T-helper 2 cell treated with Interferon-gamma antibody and Interleukin-4, amounts not matched to agents 5 μg/mL and 100 μg/mL, for 36 hours (primary cell): ENCODE data around the gene DGCR2.
"Not testable (repeated sequence)": the region's sequence is repeated elsewhere in the genome, so short reads cannot be mapped to it uniquely, and the experiment has no call there.

Experiments used
- DNase-seq: peaks from one replicate; pipeline ENCODE4 v3.0.0; 2021; ENCODE audit warnings: low spot score
- H3K27ac Mint-ChIP-seq: one replicate; pipeline ENCODE4 v1.8.0; 2021; ENCODE audit warnings: mild to moderate bottlenecking, mixed read lengths
- H3K27me3 Mint-ChIP-seq: one replicate; pipeline ENCODE4 v1.8.0; 2021; ENCODE audit warnings: low read depth, mixed read lengths
- H3K36me3 Mint-ChIP-seq: one replicate; pipeline ENCODE4 v1.8.0; 2021; ENCODE audit warnings: low read depth, mixed read lengths
- H3K4me1 Mint-ChIP-seq: one replicate; pipeline ENCODE4 v1.8.0; 2021; ENCODE audit warnings: low read depth, mixed read lengths
- H3K4me3 Mint-ChIP-seq: one replicate; pipeline ENCODE4 v1.8.0; 2022; ENCODE audit warnings: mild to moderate bottlenecking, moderate library complexity, mixed read lengths
- H3K9me3 Mint-ChIP-seq: one replicate; pipeline ENCODE4 v1.8.0; 2021; ENCODE audit warnings: mixed read lengths

Gene DGCR2

GRCh38 chr22:19082793-19083192 is 39.4 kb downstream of the DGCR2 start:
- Mint-ChIP-seq H3K4me1 (peaks cover 4% of the 10 kb centered on the region), H3K27ac (no peak overlapping the region), H3K9me3 (no peaks in the 10 kb centered on the region), H3K36me3 (peaks cover 9% of the 10 kb centered on the region), H3K27me3 (no peaks in the 10 kb centered on the region), H3K4me3 (no peak overlapping the region)
- no peak for DNase-seq

GRCh38 chr22:19082101-19082500 is 40.1 kb downstream of the DGCR2 start:
- Mint-ChIP-seq H3K36me3 (peaks cover 9% of the 10 kb centered on the region), H3K27me3 (no peaks in the 10 kb centered on the region), H3K4me1 (peaks cover 4% of the 10 kb centered on the region), H3K4me3 (no peak overlapping the region), H3K27ac (no peak overlapping the region), H3K9me3 (no peaks in the 10 kb centered on the region)
- DNase-seq, result no peak

GRCh38 chr22:19081351-19081750 is 40.9 kb downstream of the DGCR2 start:
- Mint-ChIP-seq H3K9me3 (no peaks in the 10 kb centered on the region), H3K36me3 (peaks cover 9% of the 10 kb centered on the region), H3K4me1 (peaks cover 4% of the 10 kb centered on the region), H3K27me3 (no peaks in the 10 kb centered on the region), H3K4me3 (no peak overlapping the region), H3K27ac (no peak overlapping the region)
- DNase-seq, result no peak

GRCh38 chr22:19080853-19081252 is 41.4 kb downstream of the DGCR2 start:
- Mint-ChIP-seq H3K9me3 (no peaks in the 10 kb centered on the region), H3K4me1 (peaks cover 4% of the 10 kb centered on the region), H3K36me3 (peaks cover 9% of the 10 kb centered on the region), H3K4me3 (no peak overlapping the region), H3K27ac (no peak overlapping the region), H3K27me3 (no peaks in the 10 kb centered on the region)
- no peak for DNase-seq

GRCh38 chr22:19079691-19080090 is 42.5 kb downstream of the DGCR2 start:
- H3K36me3 Mint-ChIP-seq, result peaks cover 6% of the 10 kb centered on the region
- no peak overlapping the region for H3K27ac Mint-ChIP-seq
- no peaks in the 10 kb centered on the region for H3K27me3 Mint-ChIP-seq
- no peak for DNase-seq
- H3K4me3 Mint-ChIP-seq, result no peak overlapping the region
- H3K9me3 Mint-ChIP-seq, result no peaks in the 10 kb centered on the region
- no peaks in the 10 kb centered on the region for H3K4me1 Mint-ChIP-seq

GRCh38 chr22:19075404-19075803 is 46.8 kb downstream of the DGCR2 start:
- DNase-seq, result no peak
- peaks cover 2% of the 10 kb centered on the region for H3K4me1 Mint-ChIP-seq
- no peak overlapping the region for H3K27ac Mint-ChIP-seq
- H3K36me3 Mint-ChIP-seq, result peaks cover 4% of the 10 kb centered on the region
- no peaks in the 10 kb centered on the region for H3K9me3 Mint-ChIP-seq
- no peaks in the 10 kb centered on the region for H3K27me3 Mint-ChIP-seq
- H3K4me3 Mint-ChIP-seq, result no peak overlapping the region

GRCh38 chr22:19072853-19073252 is 49.4 kb downstream of the DGCR2 start:
- not testable (repeated sequence) for H3K4me1 Mint-ChIP-seq, H3K9me3 Mint-ChIP-seq, DNase-seq, H3K27me3 Mint-ChIP-seq, H3K27ac Mint-ChIP-seq, H3K4me3 Mint-ChIP-seq
- peaks cover 12% of the 10 kb centered on the region for H3K36me3 Mint-ChIP-seq

GRCh38 chr22:19070397-19071169 is 51.6 kb downstream of the DGCR2 start:
- Mint-ChIP-seq H3K27ac (no peak overlapping the region), H3K4me3 (no peak overlapping the region), H3K36me3 (peaks cover 14% of the 10 kb centered on the region), H3K27me3 (no peaks in the 10 kb centered on the region), H3K4me1 (peaks cover 2% of the 10 kb centered on the region), H3K9me3 (no peaks in the 10 kb centered on the region)
- DNase-seq, result no peak

GRCh38 chr22:19069451-19069850 is 52.8 kb downstream of the DGCR2 start:
- Mint-ChIP-seq H3K36me3 (peaks cover 23% of the 10 kb centered on the region), H3K4me1 (peaks cover 2% of the 10 kb centered on the region), H3K4me3 (no peak overlapping the region), H3K9me3 (no peaks in the 10 kb centered on the region), H3K27ac (no peak overlapping the region), H3K27me3 (no peaks in the 10 kb centered on the region)
- DNase-seq, result no peak

GRCh38 chr22:19068784-19069271 is 53.4 kb downstream of the DGCR2 start:
- no peaks in the 10 kb centered on the region for H3K9me3 Mint-ChIP-seq
- peaks cover 23% of the 10 kb centered on the region for H3K36me3 Mint-ChIP-seq
- H3K27me3 Mint-ChIP-seq, result no peaks in the 10 kb centered on the region
- H3K4me3 Mint-ChIP-seq, result no peak overlapping the region
- DNase-seq, result no peak
- no peak overlapping the region for H3K27ac Mint-ChIP-seq
- H3K4me1 Mint-ChIP-seq, result peaks cover 2% of the 10 kb centered on the region

- H3K4me3 Mint-ChIP-seq, result no peak overlapping the region
Measured at GRCh38 chr22:19067696-19068348, 54.4 kb downstream of the DGCR2 start.

GRCh38 chr22:19066531-19067271 is 55.5 kb downstream of the DGCR2 start:
- Mint-ChIP-seq H3K27me3 (no peaks in the 10 kb centered on the region), H3K4me3 (no peak overlapping the region), H3K36me3 (peaks cover 24% of the 10 kb centered on the region), H3K9me3 (no peaks in the 10 kb centered on the region), H3K4me1 (no peaks in the 10 kb centered on the region), H3K27ac (no peak overlapping the region)
- no peak for DNase-seq

More at GRCh38 chr22:19067696-19068348, 54.4 kb downstream of the DGCR2 start:
- Mint-ChIP-seq H3K9me3 (no peaks in the 10 kb centered on the region), H3K4me1 (peaks cover 2% of the 10 kb centered on the region), H3K27me3 (no peaks in the 10 kb centered on the region), H3K27ac (no peak overlapping the region), H3K36me3 (peaks cover 24% of the 10 kb centered on the region)
- no peak for DNase-seq

- H3K27ac Mint-ChIP-seq, result no peak overlapping the region
- H3K27me3 Mint-ChIP-seq, result no peaks in the 10 kb centered on the region
- peaks cover 22% of the 10 kb centered on the region for H3K36me3 Mint-ChIP-seq
- no peak for DNase-seq
- H3K4me1 Mint-ChIP-seq, result no peaks in the 10 kb centered on the region
- H3K4me3 Mint-ChIP-seq, result no peak overlapping the region
- no peaks in the 10 kb centered on the region for H3K9me3 Mint-ChIP-seq
Measured at GRCh38 chr22:19065929-19066328, 56.3 kb downstream of the DGCR2 start.

GRCh38 chr22:19065298-19065859 is 56.8 kb downstream of the DGCR2 start:
- no peaks in the 10 kb centered on the region for H3K27me3 Mint-ChIP-seq
- no peak overlapping the region for H3K27ac Mint-ChIP-seq
- H3K36me3 Mint-ChIP-seq, result peaks cover 22% of the 10 kb centered on the region
- H3K4me1 Mint-ChIP-seq, result no peaks in the 10 kb centered on the region
- H3K4me3 Mint-ChIP-seq, result no peak overlapping the region
- no peak for DNase-seq
- no peaks in the 10 kb centered on the region for H3K9me3 Mint-ChIP-seq
